Suppressor macrophage treated with lipopolysaccharide for 4 hours (primary cell): ENCODE results near the gene CRTAC1.
A peak's percentile ranks its signal among the peaks of the same experiment; 100 is the strongest.

Source experiments
- DNase-seq: peaks from one replicate; pipeline ENCODE4 v3.0.0-alpha.2; 2020

The CRTAC1 gene

GRCh38 chr10:97891497-97892167 lies 138.8 kb downstream of the CRTAC1 start:
- DNase-seq = no peak

- DNase-seq = no peak
Measured at GRCh38 chr10:97889461-97890265, 140.8 kb downstream of the CRTAC1 start.

- peak; percentile 34 for DNase-seq
Measured at GRCh38 chr10:97888641-97889262, 141.7 kb downstream of the CRTAC1 start.

GRCh38 chr10:97888134-97888533 lies 142.3 kb downstream of the CRTAC1 start:
- no peak for DNase-seq

GRCh38 chr10:97887399-97887798 lies 143.0 kb downstream of the CRTAC1 start:
- DNase-seq = no peak

- DNase-seq = no peak
Measured at GRCh38 chr10:97886286-97886685, 144.1 kb downstream of the CRTAC1 start.

- no peak for DNase-seq
Measured at GRCh38 chr10:97883092-97883485, 147.3 kb downstream of the CRTAC1 start.

- DNase-seq = peak; percentile 86
Measured at GRCh38 chr10:97882142-97883091, 148.0 kb downstream of the CRTAC1 start.

- no peak for DNase-seq
Measured at GRCh38 chr10:97880109-97880508, 150.3 kb downstream of the CRTAC1 start.

GRCh38 chr10:97879241-97879640 lies 151.2 kb downstream of the CRTAC1 start:
- DNase-seq = no peak

- DNase-seq = no peak
Measured at GRCh38 chr10:97876402-97876801, 154.0 kb downstream of the CRTAC1 start.

- no peak for DNase-seq
Measured at GRCh38 chr10:97875391-97875790, 155.0 kb downstream of the CRTAC1 start.

GRCh38 chr10:97874332-97874731 lies 156.1 kb downstream of the CRTAC1 start:
- DNase-seq = no peak

GRCh38 chr10:97873569-97873968 lies 156.9 kb downstream of the CRTAC1 start:
- DNase-seq = no peak

GRCh38 chr10:97870990-97871389 lies 159.4 kb downstream of the CRTAC1 start:
- no peak for DNase-seq

- DNase-seq = peak; percentile 90
Measured at GRCh38 chr10:97869091-97870042, 161.1 kb downstream of the CRTAC1 start.

GRCh38 chr10:97868134-97868685 lies 162.2 kb downstream of the CRTAC1 start:
- DNase-seq = no peak

- no peak for DNase-seq
Measured at GRCh38 chr10:97867220-97867800, 163.1 kb downstream of the CRTAC1 start.

- DNase-seq = no peak
Measured at GRCh38 chr10:97866524-97867219, 163.7 kb downstream of the CRTAC1 start.

GRCh38 chr10:97865488-97865887 lies 164.9 kb downstream of the CRTAC1 start:
- DNase-seq = no peak
